Neutrophil (primary cell): Measurements from ENCODE around the gene SRGAP1.

Experiments
- H3K27ac ChIP-seq: fragments of 200-600 bp; sonication (generic); 2 replicates; pipeline ENCODE4 v1.5.1; 2016; ENCODE audit warnings: mild to moderate bottlenecking, moderate library complexity
- H3K27me3 ChIP-seq: fragments of 200-600 bp; sonication (generic); 2 replicates; pipeline ENCODE4 v1.6.0; 2016; ENCODE audit warnings: mild to moderate bottlenecking
- H3K36me3 ChIP-seq: fragments of 200-600 bp; sonication (generic); 2 replicates; pipeline ENCODE4 v1.5.1; 2017
- H3K4me1 ChIP-seq, 2 experiments: fragments of 200-600 bp in 1 of 2; sonication (generic) in 1 of 2; 1 replicate in 1 of 2; 2 replicates in 1 of 2; pipeline versions ENCODE4 v1.5.1 to v1.6.1; 2013 to 2016; ENCODE audit warnings: low read depth in 1 of 2, low read length in 1 of 2, mild to moderate bottlenecking in 1 of 2, moderate library complexity in 1 of 2; ENCODE audit not compliant: control insufficient read depth in 1 of 2, insufficient read depth in 1 of 2
- H3K4me3 ChIP-seq, 2 experiments: fragments of 200-600 bp in 1 of 2; sonication (generic) in 1 of 2; 1 replicate in 1 of 2; 2 replicates in 1 of 2; pipeline ENCODE4 v1.5.1; 2013 to 2016; ENCODE audit warnings: low read depth in 1 of 2, low read length in 1 of 2, mild to moderate bottlenecking in 1 of 2, moderate library complexity in 1 of 2
- H3K9me3 ChIP-seq: fragments of 200-600 bp; sonication (generic); 2 replicates; pipeline ENCODE4 v1.5.1; 2016
- CTCF ChIP-seq: fragments of 200-600 bp; sonication (generic); IDR thresholded peaks from 2 replicates; pipeline ENCODE4 v1.5.1; 2016; ENCODE audit warnings: antibody characterized with exemption

The SRGAP1 gene

GRCh38 chr12:64097366-64098105 is 253.0 kb downstream of the SRGAP1 start:
- Histone ChIP-seq H3K4me3 (no peak overlapping the region), H3K27ac (no peak overlapping the region), H3K36me3 (no peaks in the 10 kb centered on the region), H3K4me1 (no peaks in the 10 kb centered on the region), H3K27me3 (no peaks in the 10 kb centered on the region), H3K9me3 (no peaks in the 10 kb centered on the region)
- no peak for TF ChIP-seq CTCF

- H3K4me3 ChIP-seq = no peak overlapping the region
- TF ChIP-seq CTCF = no peak
- H3K9me3 ChIP-seq = no peaks in the 10 kb centered on the region
- no peak overlapping the region for H3K27ac ChIP-seq
- no peaks in the 10 kb centered on the region for H3K27me3 ChIP-seq
- H3K36me3 ChIP-seq = no peaks in the 10 kb centered on the region
- H3K4me1 ChIP-seq = no peaks in the 10 kb centered on the region
Observed at GRCh38 chr12:64098709-64099354, 254.3 kb downstream of the SRGAP1 start.

GRCh38 chr12:64099397-64099796 is 254.9 kb downstream of the SRGAP1 start:
- H3K4me1 ChIP-seq = no peaks in the 10 kb centered on the region
- H3K4me3 ChIP-seq = no peak overlapping the region
- H3K36me3 ChIP-seq = no peaks in the 10 kb centered on the region
- no peaks in the 10 kb centered on the region for H3K9me3 ChIP-seq
- no peaks in the 10 kb centered on the region for H3K27me3 ChIP-seq
- no peak for TF ChIP-seq CTCF
- no peak overlapping the region for H3K27ac ChIP-seq

GRCh38 chr12:64102339-64102738 is 257.8 kb downstream of the SRGAP1 start:
- H3K27ac ChIP-seq = no peak overlapping the region
- H3K4me3 ChIP-seq = no peak overlapping the region
- no peak for TF ChIP-seq CTCF
- no peaks in the 10 kb centered on the region for H3K4me1 ChIP-seq
- H3K36me3 ChIP-seq = no peaks in the 10 kb centered on the region
- no peaks in the 10 kb centered on the region for H3K9me3 ChIP-seq
- H3K27me3 ChIP-seq = no peaks in the 10 kb centered on the region

GRCh38 chr12:64103825-64104740 is 259.6 kb downstream of the SRGAP1 start:
- Histone ChIP-seq H3K27me3 (no peaks in the 10 kb centered on the region), H3K4me3 (no peak overlapping the region), H3K4me1 (no peaks in the 10 kb centered on the region), H3K27ac (no peak overlapping the region), H3K36me3 (no peaks in the 10 kb centered on the region), H3K9me3 (no peaks in the 10 kb centered on the region)
- TF ChIP-seq CTCF = no peak
